Mammary epithelial cell (primary cell): Measurements from ENCODE around the gene DMD.

Experiments
- CTCF ChIP-seq, 2 donors: IDR thresholded peaks in 1 of 2; conservative IDR thresholded peaks in 1 of 2; 2 replicates each; pipeline ENCODE4 v1.5.1; 2011 to 2012; ENCODE audit warnings: inconsistent platforms in 2 of 2, low read length in 2 of 2, mild to moderate bottlenecking in 2 of 2, control low read depth in 1 of 2, low read depth in 1 of 2; ENCODE audit not compliant: insufficient read depth in 1 of 2; ENCODE audit errors: extremely low read depth in 1 of 2
- EZH2 ChIP-seq: IDR thresholded peaks from 2 replicates; pipeline ENCODE4 v1.6.1; 2012; ENCODE audit warnings: low read length, inconsistent platforms, borderline replicate concordance

- TF ChIP-seq CTCF (conservative IDR thresholded peaks at IDR 0.05 in 1 of 2, IDR thresholded peaks at IDR 0.05 in 1 of 2; ENCODE audit: extremely low read depth in 1 of 2, insufficient read depth in 1 of 2, low read depth in 1 of 2, low read length in 2 of 2) (no peak), EZH2 (no peak)
These were observed 2083.6 kb downstream of the DMD start for GRCh38 chrX:31127716-31128115.
